NCI-H69 (cell line): ENCODE data around the gene ZNF697.
A peak's percentile ranks its signal among the peaks of the same experiment; 100 is the strongest.

ENCODE experiments used
- DNase-seq: peaks from one replicate; lab custom pipeline; 2025; lab: John Stamatoyannopoulos, UW

ZNF697 gene

GRCh38 chr1:119647734-119648619 is at the start of gene ZNF697:
Gene ZNF697 (minus strand): TSS chr1:119648266. CDS start chr1:119626100, 22,166 bp downstream.
- DNase-seq: peak; percentile 93

GRCh38 chr1:119697598-119697997 is 49.5 kb upstream of the ZNF697 start:
- DNase-seq: no peak

- peak; percentile 9 for DNase-seq
Observed at GRCh38 chr1:119696863-119697262, 48.8 kb upstream of the ZNF697 start.

GRCh38 chr1:119689511-119689910 is 41.4 kb upstream of the ZNF697 start:
- no peak for DNase-seq

- no peak for DNase-seq
Observed at GRCh38 chr1:119688810-119689209, 40.7 kb upstream of the ZNF697 start.

GRCh38 chr1:119687434-119688079 is 39.5 kb upstream of the ZNF697 start:
- no peak for DNase-seq

GRCh38 chr1:119686661-119687060 is 38.6 kb upstream of the ZNF697 start:
- no peak for DNase-seq

GRCh38 chr1:119683893-119684292 is 35.8 kb upstream of the ZNF697 start:
- no peak for DNase-seq

- DNase-seq: no peak
Observed at GRCh38 chr1:119682141-119682540, 34.1 kb upstream of the ZNF697 start.

GRCh38 chr1:119681560-119681959 is 33.5 kb upstream of the ZNF697 start:
- DNase-seq: no peak

- DNase-seq: no peak
Observed at GRCh38 chr1:119680723-119681122, 32.7 kb upstream of the ZNF697 start.

GRCh38 chr1:119680193-119680592 is 32.1 kb upstream of the ZNF697 start:
- no peak for DNase-seq

GRCh38 chr1:119679223-119679622 is 31.2 kb upstream of the ZNF697 start:
- no peak for DNase-seq

- no peak for DNase-seq
Observed at GRCh38 chr1:119676571-119677206, 28.6 kb upstream of the ZNF697 start.

GRCh38 chr1:119675349-119676345 is 27.6 kb upstream of the ZNF697 start:
- peak; percentile 80 for DNase-seq

- peak; percentile 84 for DNase-seq
Observed at GRCh38 chr1:119674835-119675289, 26.8 kb upstream of the ZNF697 start.

- DNase-seq: no peak
Observed at GRCh38 chr1:119674111-119674526, 26.1 kb upstream of the ZNF697 start.

- no peak for DNase-seq
Observed at GRCh38 chr1:119673171-119673940, 25.3 kb upstream of the ZNF697 start.

- DNase-seq: no peak
Observed at GRCh38 chr1:119670898-119671297, 22.8 kb upstream of the ZNF697 start.

GRCh38 chr1:119667173-119667572 is 19.1 kb upstream of the ZNF697 start:
- no peak for DNase-seq

GRCh38 chr1:119664067-119664466 is 16.0 kb upstream of the ZNF697 start:
- DNase-seq: no peak
